Measurements from ENCODE around the gene TRAPPC2L.

- TF ChIP-seq, protein P1, sequence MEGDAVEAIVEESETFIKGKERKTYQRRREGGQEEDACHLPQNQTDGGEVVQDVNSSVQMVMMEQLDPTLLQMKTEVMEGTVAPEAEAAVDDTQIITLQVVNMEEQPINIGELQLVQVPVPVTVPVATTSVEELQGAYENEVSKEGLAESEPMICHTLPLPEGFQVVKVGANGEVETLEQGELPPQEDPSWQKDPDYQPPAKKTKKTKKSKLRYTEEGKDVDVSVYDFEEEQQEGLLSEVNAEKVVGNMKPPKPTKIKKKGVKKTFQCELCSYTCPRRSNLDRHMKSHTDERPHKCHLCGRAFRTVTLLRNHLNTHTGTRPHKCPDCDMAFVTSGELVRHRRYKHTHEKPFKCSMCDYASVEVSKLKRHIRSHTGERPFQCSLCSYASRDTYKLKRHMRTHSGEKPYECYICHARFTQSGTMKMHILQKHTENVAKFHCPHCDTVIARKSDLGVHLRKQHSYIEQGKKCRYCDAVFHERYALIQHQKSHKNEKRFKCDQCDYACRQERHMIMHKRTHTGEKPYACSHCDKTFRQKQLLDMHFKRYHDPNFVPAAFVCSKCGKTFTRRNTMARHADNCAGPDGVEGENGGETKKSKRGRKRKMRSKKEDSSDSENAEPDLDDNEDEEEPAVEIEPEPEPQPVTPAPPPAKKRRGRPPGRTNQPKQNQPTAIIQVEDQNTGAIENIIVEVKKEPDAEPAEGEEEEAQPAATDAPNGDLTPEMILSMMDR (IDR thresholded peaks at IDR 0.05), result no peak
- TF ChIP-seq EP300 (IDR thresholded peaks at IDR 0.05) (no peak), POLR2AphosphoS5 (IDR thresholded peaks at IDR 0.05) (no peak)
Observed at GRCh38 chr16:88830783-88831182, 26.1 kb upstream of the TRAPPC2L start.

Measured in upper lobe of left lung (tissue), 4 donors.